Endothelial cell of umbilical vein (primary cell): ENCODE measurements around the gene NUSAP1. TPM values are rescaled to one million over a fixed set of nuclear protein-coding genes. Genes with fewer than 3 reads are reported as not detected.
"Not testable (repeated sequence)": the region's sequence is repeated elsewhere in the genome, so short reads cannot be mapped to it uniquely, and the experiment has no call there.

Experiments
- BruUV-seq: library from RNA; stranded (reverse); fragments of 400-500 nt; replicated peaks from 2 replicates; lab custom pipeline; 2021; lab: Mats Ljungman, UMichigan
- CTCF ChIA-PET: fragments of 300-600, 350-600 bp; sonication (Branson Sonifier 250); formaldehyde crosslinking; loops from one replicate; lab custom pipeline; 2021; ENCODE audit warnings: antibody characterized with exemption, inconsistent platforms; lab: Charles Lee
- POLR2A ChIA-PET: fragments of 300-600, 350-600 bp; sonication (Branson Sonifier 250); formaldehyde crosslinking; loops from one replicate; lab custom pipeline; 2021; ENCODE audit warnings: antibody characterized with exemption, inconsistent platforms; lab: Charles Lee
- DNase-seq: peaks from one replicate; pipeline ENCODE4 v3.0.0-alpha.2; 2011; ENCODE audit warnings: low read depth, low spot score
- FAIRE-seq: peaks from 2 replicates; lab custom pipeline; 2011; peaks lifted over from hg19 to GRCh38; lab: Jason Lieb, UNC
- H2AFZ ChIP-seq: 2 replicates; pipeline ENCODE4 v1.6.0; 2012; ENCODE audit warnings: low read depth, low read length, control low read depth, inconsistent platforms
- H3K27ac ChIP-seq: 2 replicates; pipeline ENCODE4 v1.5.1; 2011; ENCODE audit warnings: low read depth, mild to moderate bottlenecking, control low read depth, low read length, moderate library complexity; ENCODE audit not compliant: insufficient read depth
- H3K27me3 ChIP-seq, 2 experiments: 2 replicates each; pipeline versions ENCODE4 v1.6.0 to v1.6.1; 2011; ENCODE audit warnings: low read length in 2 of 2, mixed read lengths in 1 of 2; ENCODE audit not compliant: control insufficient read depth in 2 of 2, insufficient read depth in 2 of 2
- H3K36me3 ChIP-seq, 2 experiments: 2 replicates in 1 of 2; 3 replicates in 1 of 2; pipeline ENCODE4 v1.5.1; 2011; ENCODE audit warnings: low read length in 2 of 2, mild to moderate bottlenecking in 1 of 2, moderate library complexity in 1 of 2; ENCODE audit not compliant: control insufficient read depth in 2 of 2, insufficient read depth in 2 of 2; ENCODE audit errors: extremely low read depth in 1 of 2
- H3K4me1 ChIP-seq: 3 replicates; pipeline ENCODE4 v1.5.1; 2011; ENCODE audit warnings: mild to moderate bottlenecking, low read length; ENCODE audit not compliant: control insufficient read depth, insufficient read depth; ENCODE audit errors: extremely low read depth
- H3K4me2 ChIP-seq: 2 replicates; pipeline ENCODE4 v1.6.1; 2011; ENCODE audit warnings: low read length, control low read depth, mixed read lengths; ENCODE audit not compliant: insufficient read depth
- H3K4me3 ChIP-seq, 3 experiments: fragments of 200-600 bp in 1 of 3; sonication (generic), shearing (Covaris generic) in 1 of 3; replicated peaks in 1 of 3; 2 replicates each; pipeline ENCODE4 v1.5.1; 2011 to 2016; ENCODE audit warnings: control low read depth in 3 of 3, low read length in 3 of 3, mild to moderate bottlenecking in 2 of 3, inconsistent platforms in 1 of 3, low read depth in 1 of 3, moderate library complexity in 1 of 3; ENCODE audit not compliant: insufficient read depth in 1 of 3
- H3K79me2 ChIP-seq: 2 replicates; pipeline ENCODE4 v1.6.0; 2012; ENCODE audit warnings: low read length, inconsistent platforms; ENCODE audit not compliant: control insufficient read depth, insufficient read depth
- H3K9ac ChIP-seq: replicated peaks from 2 replicates; pipeline ENCODE3; 2011; ENCODE audit warnings: low read length, control low read depth; ENCODE audit not compliant: insufficient read depth; ENCODE audit errors: extremely low read depth
- H3K9me1 ChIP-seq: replicated peaks from 3 replicates; pipeline ENCODE4 v1.6.0; 2011; ENCODE audit warnings: mild to moderate bottlenecking, low read length; ENCODE audit not compliant: control insufficient read depth, insufficient read depth; ENCODE audit errors: extremely low read depth
- H3K9me3 ChIP-seq: replicated peaks from 2 replicates; pipeline ENCODE4 v1.5.1; 2012; ENCODE audit warnings: low read length, inconsistent platforms; ENCODE audit not compliant: control insufficient read depth, insufficient read depth
- H4K20me1 ChIP-seq: replicated peaks from 2 replicates; pipeline ENCODE3; 2011; ENCODE audit warnings: mild to moderate bottlenecking, low read length; ENCODE audit not compliant: control insufficient read depth, insufficient read depth; ENCODE audit errors: extremely low read depth
- FOS ChIP-seq: IDR thresholded peaks from 2 replicates; pipeline ENCODE4 v1.6.1; 2011; ENCODE audit warnings: mild to moderate bottlenecking, low read length, moderate library complexity, borderline replicate concordance; ENCODE audit not compliant: insufficient read depth
- GATA2 ChIP-seq: IDR thresholded peaks from 2 replicates; pipeline ENCODE4 v1.7.0; 2011; ENCODE audit warnings: low read depth, mild to moderate bottlenecking, moderate library complexity, mixed read lengths, low read length; ENCODE audit not compliant: insufficient read length, insufficient read depth
- JUN ChIP-seq: IDR thresholded peaks from 2 replicates; pipeline ENCODE4 v1.6.1; 2011; ENCODE audit warnings: borderline replicate concordance, low read depth; ENCODE audit not compliant: insufficient read length, insufficient read depth
- MYC ChIP-seq: IDR thresholded peaks from one replicate; pipeline ENCODE4 v1.6.1; 2011; ENCODE audit warnings: mild to moderate bottlenecking, low read depth, low read length
- dilution Hi-C: fragments of 300-500 bp; cut with MboI; formaldehyde crosslinking; loops from one replicate; pipeline ENCODE4 v1.15.0; 2019; ENCODE audit warnings: low sequenced_read_pairs; ENCODE audit not compliant: extremely low pct_ligation_motif_present
- intact Hi-C: fragments of 100-400 bp; cut with micrococcal nuclease; formaldehyde crosslinking; loops from one replicate; pipeline ENCODE4 v1.10.0; 2022
- polyA plus RNA-seq, 4 experiments: library from polyadenylated mRNA; depleted of rRNA in 3 of 4; stranded (reverse) in 3 of 4; unstranded in 1 of 4; fragments of >200 nt; gene quantifications; 2 replicates each; pipeline versions ENCODE4 v1.2.1 to v1.2.3, GENCODE V29; 2011 to 2012; ENCODE audit warnings: missing spikeins in 1 of 4
- total RNA-seq: library from RNA; stranded (reverse); gene quantifications from 2 replicates; pipeline ENCODE4 v1.2.3, GENCODE V29; 2021

The NUSAP1 gene
- total and polyA plus RNA-seq, 2 donors (not counting 3 experiments of a cell fraction or from before 2014, with no cell fraction given), result 43.0 to 109 TPM

- FAIRE-seq, CTCF ChIA-PET, H3K4me2 ChIP-seq, H3K36me3 ChIP-seq, H3K27me3 ChIP-seq, POLR2A ChIA-PET, H3K4me1 ChIP-seq, intact Hi-C loops, H3K9ac ChIP-seq, BruUV-seq, H3K9me1 ChIP-seq, H3K4me3 ChIP-seq, H3K27ac ChIP-seq, dilution Hi-C loops, H2AFZ ChIP-seq, H3K9me3 ChIP-seq, DNase-seq, H3K79me2 ChIP-seq, H4K20me1 ChIP-seq: not testable (repeated sequence)
These were observed 51.5 kb downstream of the NUSAP1 start for GRCh38 chr15:41383974-41384749.

- H3K4me3 ChIP-seq, result no peak overlapping the region
- CTCF ChIA-PET, result no interaction called here
- H3K36me3 ChIP-seq, result no peaks in the 10 kb centered on the region
- H3K9me1 ChIP-seq, result no peaks in the 10 kb centered on the region
- BruUV-seq, result no TSS peak
- no peak overlapping the region for H3K27ac ChIP-seq
- no peaks in the 10 kb centered on the region for H4K20me1 ChIP-seq
- intact Hi-C loops, result no loop called here
- POLR2A ChIA-PET, result interaction anchor here (0.6 kb wide), 1 partner anchor 27 kb away, joined by 3 read pairs; no protein-coding TSS in a partner anchor
- dilution Hi-C loops, result no loop called here
- no peak overlapping the region for H2AFZ ChIP-seq
- no peak overlapping the region for H3K9ac ChIP-seq
- no peaks in the 10 kb centered on the region for H3K79me2 ChIP-seq
- no peak for TF ChIP-seq GATA2
- no peak for TF ChIP-seq FOS
- TF ChIP-seq JUN, result no peak
- no peak for TF ChIP-seq MYC
- no peaks in the 10 kb centered on the region for H3K4me1 ChIP-seq
- no peak overlapping the region for H3K4me2 ChIP-seq
- FAIRE-seq (no peak), DNase-seq (no peak)
- H3K9me3 ChIP-seq, result no peaks in the 10 kb centered on the region
- H3K27me3 ChIP-seq, result no peaks in the 10 kb centered on the region
These were observed 55.0 kb downstream of the NUSAP1 start for GRCh38 chr15:41387646-41388045.
